ENCODE results near the gene ZNF496. TPM values are rescaled to one million over a fixed set of nuclear protein-coding genes. Genes with fewer than 3 reads are reported as not detected.
A peak's percentile ranks its signal among the peaks of the same experiment; 100 is the strongest.
"Not testable (repeated sequence)": the region's sequence is repeated elsewhere in the genome, so short reads cannot be mapped to it uniquely, and the experiment has no call there.

Gene ZNF496
- total and polyA plus RNA-seq, 9 donors, result 19.3 to 53.8 (median 40.0) TPM

GRCh38 chr1:247365023-247365422 is 33.4 kb upstream of the ZNF496 start:
- Histone ChIP-seq H3K4me3 (no peak overlapping the region), H3K9me3 (no peaks in the 10 kb centered on the region), H3K27ac (no peak overlapping the region), H3K27me3 (no peaks in the 10 kb centered on the region), H3K4me1 (ENCODE audit: insufficient read depth) (peaks cover 3% of the 10 kb centered on the region), H3K36me3 (no peaks in the 10 kb centered on the region)
- no peak for DNase-seq
- TF ChIP-seq POLR2A (IDR thresholded peaks at IDR 0.05), result no peak
- no peak for TF ChIP-seq CTCF (IDR thresholded peaks at IDR 0.05)
- TF ChIP-seq EP300 (IDR thresholded peaks at IDR 0.05), result no peak
- intact Hi-C loops (cut with DNase I), result no loop called here
- WGBS, 3 donors, result 90 to 94% (median 94%) methylated on average over 7 of the region's 7 CpGs

GRCh38 chr1:247363000-247363399 is 31.3 kb upstream of the ZNF496 start:
- H3K4me3 ChIP-seq; H3K36me3 ChIP-seq; H3K27ac ChIP-seq; H3K27me3 ChIP-seq; DNase-seq; H3K4me1 ChIP-seq (ENCODE audit: insufficient read depth); H3K9me3 ChIP-seq; intact Hi-C loops (cut with DNase I): not testable (repeated sequence)
- WGBS, 3 donors, result 86 to 100% (median 96%) methylated on average over 1 of the region's 1 CpG

- intact Hi-C loops (cut with DNase I), result no loop called here
- WGBS, 3 donors, result 77 to 90% (median 86%) methylated on average over 5 of the region's 5 CpGs
- Histone ChIP-seq H3K4me1 (ENCODE audit: insufficient read depth) (peaks cover 8% of the 10 kb centered on the region), H3K9me3 (no peaks in the 10 kb centered on the region), H3K27ac (peak overlapping the region in 1 of 2 donors; percentile 48), H3K4me3 (no peak overlapping the region), H3K36me3 (no peaks in the 10 kb centered on the region), H3K27me3 (no peaks in the 10 kb centered on the region)
- TF ChIP-seq POLR2A (IDR thresholded peaks at IDR 0.05) (no peak), CTCF (IDR thresholded peaks at IDR 0.05) (no peak), EP300 (IDR thresholded peaks at IDR 0.05) (no peak)
- peak in 1 of 5 donors; percentile 29 for DNase-seq
These were observed 30.5 kb upstream of the ZNF496 start for GRCh38 chr1:247362153-247362552.

GRCh38 chr1:247360991-247361731 is 29.5 kb upstream of the ZNF496 start:
- WGBS, 3 donors, result 6 to 11% (median 7%) methylated on average over 11 of the region's 11 CpGs
- no peaks in the 10 kb centered on the region for H3K9me3 ChIP-seq
- H3K4me1 ChIP-seq (ENCODE audit: insufficient read depth), result peaks cover 13% of the 10 kb centered on the region
- no peaks in the 10 kb centered on the region for H3K27me3 ChIP-seq
- no peak for TF ChIP-seq POLR2A (IDR thresholded peaks at IDR 0.05)
- no peak for TF ChIP-seq EP300 (IDR thresholded peaks at IDR 0.05)
- TF ChIP-seq CTCF (IDR thresholded peaks at IDR 0.05), result no peak
- no peaks in the 10 kb centered on the region for H3K36me3 ChIP-seq
- peak overlapping the region; percentile 25 for H3K4me3 ChIP-seq
- intact Hi-C loops (cut with DNase I), result no loop called here
- DNase-seq, result peak; percentile 70 to 75 (median 72)
- peak overlapping the region; percentile 43 to 79 for H3K27ac ChIP-seq
